GM10266 (cell line): ENCODE measurements around the gene CHODL.

ENCODE experiments used
- DNase-seq: peaks from one replicate; pipeline ENCODE4 v3.0.0; 2012; ENCODE audit errors: extremely low spot score
- TF ChIP-seq, protein P1 (sequence below): IDR thresholded peaks from 2 replicates; pipeline ENCODE4 v1.5.1; 2012; ENCODE audit warnings: mild to moderate bottlenecking, low read depth; ENCODE audit not compliant: control insufficient read depth, insufficient read depth; ENCODE audit errors: missing control alignments

Gene CHODL

DNA sequence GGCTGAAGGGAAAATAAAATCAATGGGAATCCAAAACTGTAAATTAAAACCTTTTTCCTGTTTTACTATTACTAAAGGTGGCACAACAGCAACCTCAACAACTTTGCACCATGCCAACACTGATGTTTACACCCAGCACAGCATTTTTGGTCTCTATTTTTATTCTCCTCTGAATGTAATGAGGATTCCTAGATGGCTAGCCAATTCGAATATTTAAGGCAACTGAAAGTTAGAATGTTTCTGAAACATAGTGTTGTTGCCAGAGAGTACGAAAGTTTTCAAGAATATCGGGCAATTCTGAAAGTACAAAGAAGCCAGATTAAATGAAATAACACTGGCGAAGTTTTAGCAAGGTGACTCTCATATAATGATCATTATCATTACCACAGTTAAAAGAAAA, 40.7 kb downstream of the CHODL start:
- no peak for DNase-seq
- TF ChIP-seq, protein P1, sequence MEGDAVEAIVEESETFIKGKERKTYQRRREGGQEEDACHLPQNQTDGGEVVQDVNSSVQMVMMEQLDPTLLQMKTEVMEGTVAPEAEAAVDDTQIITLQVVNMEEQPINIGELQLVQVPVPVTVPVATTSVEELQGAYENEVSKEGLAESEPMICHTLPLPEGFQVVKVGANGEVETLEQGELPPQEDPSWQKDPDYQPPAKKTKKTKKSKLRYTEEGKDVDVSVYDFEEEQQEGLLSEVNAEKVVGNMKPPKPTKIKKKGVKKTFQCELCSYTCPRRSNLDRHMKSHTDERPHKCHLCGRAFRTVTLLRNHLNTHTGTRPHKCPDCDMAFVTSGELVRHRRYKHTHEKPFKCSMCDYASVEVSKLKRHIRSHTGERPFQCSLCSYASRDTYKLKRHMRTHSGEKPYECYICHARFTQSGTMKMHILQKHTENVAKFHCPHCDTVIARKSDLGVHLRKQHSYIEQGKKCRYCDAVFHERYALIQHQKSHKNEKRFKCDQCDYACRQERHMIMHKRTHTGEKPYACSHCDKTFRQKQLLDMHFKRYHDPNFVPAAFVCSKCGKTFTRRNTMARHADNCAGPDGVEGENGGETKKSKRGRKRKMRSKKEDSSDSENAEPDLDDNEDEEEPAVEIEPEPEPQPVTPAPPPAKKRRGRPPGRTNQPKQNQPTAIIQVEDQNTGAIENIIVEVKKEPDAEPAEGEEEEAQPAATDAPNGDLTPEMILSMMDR = no peak

DNA sequence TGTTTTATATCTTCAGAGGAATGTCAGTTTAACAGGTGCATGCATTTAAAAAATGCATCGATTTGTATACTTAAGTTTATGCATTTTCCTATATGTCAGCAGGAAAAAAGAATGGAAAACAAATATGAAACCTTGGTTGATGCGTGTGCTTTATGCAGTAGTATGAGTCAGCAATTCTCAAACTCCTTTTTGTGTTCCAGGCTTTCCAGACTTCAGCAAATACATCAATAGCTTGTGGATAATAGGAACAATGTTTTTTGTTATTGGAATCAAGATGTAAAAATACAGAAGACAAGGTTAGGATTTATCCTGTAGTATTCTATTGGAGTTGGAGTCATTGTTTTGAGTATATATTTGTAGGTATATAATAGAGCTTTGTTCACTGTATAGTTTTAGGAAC, 45.2 kb downstream of the CHODL start:
- DNase-seq = no peak
- TF ChIP-seq, protein P1 = no peak

DNA sequence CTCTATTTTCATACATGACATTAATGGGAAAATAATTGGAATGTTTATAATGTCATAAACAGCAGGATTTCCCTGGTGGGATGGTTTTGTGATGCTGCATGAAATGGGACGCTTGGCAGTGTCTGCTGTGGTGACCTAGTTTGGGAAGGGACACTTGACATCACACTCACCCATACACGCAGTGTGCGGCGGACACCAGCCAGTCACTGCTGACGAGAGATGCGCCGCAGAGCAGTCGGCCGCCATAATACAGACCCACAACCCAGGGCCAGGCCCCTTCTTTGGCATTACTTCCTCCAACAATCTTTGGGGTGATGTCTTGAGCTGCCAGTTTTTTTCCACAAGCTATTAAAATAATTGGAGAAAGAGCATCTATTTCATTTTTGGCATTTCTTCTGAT, 49.5 kb downstream of the CHODL start:
- DNase-seq = no peak
- TF ChIP-seq, protein P1 = no peak

DNA sequence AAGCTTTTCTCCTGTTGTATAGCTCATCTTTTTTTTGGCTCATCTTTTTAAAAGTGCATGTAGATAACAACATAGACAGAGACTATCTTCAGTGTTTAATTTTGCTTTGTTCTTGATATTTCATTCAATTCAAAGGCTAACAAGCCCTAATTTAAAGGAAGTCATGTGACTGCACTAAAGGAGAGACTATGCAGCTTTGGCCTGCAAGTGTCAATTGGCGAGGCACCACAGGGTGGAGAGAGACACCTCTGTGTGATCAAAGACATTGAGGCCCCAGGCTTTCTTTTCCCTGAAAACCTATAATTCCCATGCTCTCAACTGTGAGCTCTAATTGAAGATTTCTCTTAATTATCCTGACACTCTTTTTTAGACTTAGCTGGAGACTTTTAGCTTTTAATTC, 53.6 kb downstream of the CHODL start:
- no peak for DNase-seq
- TF ChIP-seq, protein P1 = no peak
